GM18505 (cell line): ENCODE measurements around the gene FBXO30.

Source experiments
- ATAC-seq: cut with Tn5 transposase; IDR thresholded peaks from one replicate; pipeline ENCODE4 v1.9.1; 2021; ENCODE audit not compliant: unreplicated experiment
- POLR2A ChIP-seq: IDR thresholded peaks from 4 replicates; pipeline ENCODE4 v1.6.1; 2011; ENCODE audit warnings: borderline replicate concordance; ENCODE audit not compliant: insufficient read depth, insufficient read length; ENCODE audit errors: extremely low read depth

FBXO30 gene

DNA sequence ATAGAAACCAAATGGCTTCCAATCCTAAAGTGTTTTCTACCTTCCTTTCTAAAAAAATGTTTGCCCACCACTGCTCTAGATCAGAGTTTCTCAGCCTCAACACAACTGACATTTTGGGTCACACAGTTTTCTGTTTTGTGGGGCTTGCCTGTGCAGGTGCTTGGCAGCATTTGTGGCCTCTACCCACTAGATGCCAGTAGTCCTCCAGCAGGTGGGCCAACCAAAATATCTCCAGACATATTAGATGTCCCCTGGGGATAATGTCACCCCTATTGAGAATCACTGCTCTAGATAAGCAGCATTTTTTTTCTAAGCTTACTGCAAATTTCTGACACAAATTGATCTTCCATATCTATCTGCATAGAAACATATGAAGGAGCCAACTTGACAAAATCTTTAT is 53.0 kb downstream of the FBXO30 start:
- no peak for ATAC-seq

DNA sequence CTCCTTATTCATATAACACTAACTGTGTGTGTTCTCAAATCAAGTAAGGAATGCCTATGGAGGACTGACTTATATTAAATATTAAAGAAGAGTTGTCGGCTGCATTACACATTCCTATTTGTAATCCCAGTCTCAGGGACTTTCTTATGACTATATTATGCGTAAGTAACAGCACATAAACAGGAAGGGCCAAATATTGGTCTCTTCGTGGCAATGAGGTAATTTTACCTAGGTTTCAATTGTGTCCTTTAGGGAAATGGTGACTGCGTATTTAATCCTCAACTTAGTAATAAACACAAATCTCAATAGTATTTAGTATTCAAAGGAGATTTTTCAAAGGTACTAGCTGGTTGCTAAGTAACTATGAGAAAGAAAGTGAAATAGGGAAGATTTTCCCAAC is 56.5 kb downstream of the FBXO30 start:
- no peak for TF ChIP-seq POLR2A
- no peak for ATAC-seq

More for the DNA sequence above, 53.0 kb downstream of the FBXO30 start:
- TF ChIP-seq POLR2A = no peak

DNA sequence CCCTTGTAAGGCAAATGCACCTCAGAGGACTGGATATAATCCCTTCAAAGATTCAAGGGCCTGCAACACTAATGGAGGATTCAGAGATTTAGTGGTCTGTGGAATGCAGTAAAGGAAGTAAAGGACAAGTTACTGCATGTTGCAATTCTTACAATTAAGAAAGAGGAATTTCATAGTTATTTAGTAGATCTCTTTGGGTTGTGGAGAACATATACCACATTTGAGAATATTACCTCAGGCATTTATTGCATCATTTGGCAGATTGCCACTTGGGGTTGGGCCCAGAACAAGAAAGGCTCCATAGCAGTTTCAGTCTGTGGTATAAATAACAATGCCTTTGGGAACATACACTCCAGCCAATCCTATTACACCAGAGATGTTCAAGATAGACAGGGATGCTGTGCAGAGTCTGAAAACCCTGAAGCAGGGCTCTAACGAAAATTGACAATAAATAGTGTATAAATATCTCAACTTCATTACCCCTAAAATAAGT is 58.4 kb downstream of the FBXO30 start:
- no peak for TF ChIP-seq POLR2A
- ATAC-seq = no peak

DNA sequence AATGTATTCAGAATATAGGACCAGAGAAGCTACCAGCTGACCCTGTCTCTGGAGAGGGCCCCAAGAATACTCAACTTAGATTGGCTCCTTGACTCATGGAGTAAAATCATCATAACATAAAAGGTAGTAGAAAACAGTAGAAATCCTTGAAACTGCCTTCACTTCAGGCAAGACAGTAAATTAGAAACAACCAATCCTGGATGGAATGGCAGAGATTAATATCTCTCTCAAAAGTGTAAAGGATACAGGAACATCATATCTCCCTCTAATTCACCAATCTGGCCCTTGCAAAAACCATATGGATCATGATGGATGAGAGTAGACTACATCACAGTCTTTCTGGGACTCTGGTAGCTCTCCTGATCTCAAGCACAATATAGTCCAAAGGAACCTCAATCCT is 58.9 kb downstream of the FBXO30 start:
- ATAC-seq = no peak
- TF ChIP-seq POLR2A = no peak

DNA sequence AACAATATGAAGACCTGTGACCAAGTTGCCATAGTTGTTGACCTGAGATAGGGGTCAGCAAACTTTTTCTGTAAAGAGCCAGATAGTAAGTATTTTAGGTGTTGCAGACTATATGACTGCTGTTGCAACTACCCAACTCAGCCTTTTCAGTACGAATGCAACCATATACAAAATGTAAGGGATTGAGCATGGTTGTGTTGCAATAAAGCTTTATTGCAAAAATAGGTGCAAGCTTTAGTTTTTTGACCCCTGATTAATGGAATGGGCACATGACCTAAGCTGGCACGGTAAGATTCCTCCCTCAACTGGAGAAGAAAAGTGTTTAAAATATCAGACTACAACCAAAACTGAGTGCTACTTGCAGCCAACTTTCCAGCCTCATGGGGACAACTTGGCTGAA is 62.0 kb downstream of the FBXO30 start:
- ATAC-seq = no peak
- TF ChIP-seq POLR2A = no peak

DNA sequence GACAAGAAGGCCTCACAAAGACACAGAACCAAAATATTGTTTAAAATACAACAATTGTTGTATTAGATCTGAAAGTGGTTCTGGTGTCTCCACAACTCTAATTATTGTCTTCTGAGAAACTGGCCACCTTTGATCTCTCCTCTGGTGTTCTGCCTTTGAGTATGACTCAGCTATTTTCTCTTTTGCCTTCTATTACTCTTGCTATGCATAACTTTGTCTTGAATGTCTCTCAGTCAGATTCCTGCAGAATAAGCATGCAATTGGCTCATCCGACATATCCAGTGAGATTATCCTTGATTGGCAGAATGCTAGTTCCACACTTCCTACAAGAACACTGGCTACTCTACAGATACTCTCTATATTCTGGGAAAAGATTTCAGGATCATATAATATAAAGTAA is 65.0 kb downstream of the FBXO30 start:
- TF ChIP-seq POLR2A = no peak
- peak; percentile 56 for ATAC-seq

DNA sequence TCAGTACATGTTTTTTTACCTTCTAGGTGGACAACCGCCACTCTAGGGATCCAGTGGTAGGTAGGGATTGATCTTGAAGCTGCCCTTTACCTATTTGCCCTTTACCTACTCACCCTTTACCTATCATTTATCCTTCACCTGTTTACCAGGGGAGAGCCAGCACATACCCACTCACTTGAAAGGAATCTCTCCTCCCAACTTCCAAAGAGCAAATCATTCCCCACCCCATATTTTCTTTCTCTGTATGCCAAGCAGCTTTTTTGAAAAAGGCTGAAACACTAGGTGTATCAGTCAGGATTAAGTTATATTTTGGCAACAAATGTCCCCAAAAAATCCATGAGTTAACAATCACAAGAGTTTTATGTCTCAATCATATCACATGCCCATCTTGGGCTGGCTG is 68.7 kb downstream of the FBXO30 start:
- no peak for ATAC-seq
- no peak for TF ChIP-seq POLR2A

DNA sequence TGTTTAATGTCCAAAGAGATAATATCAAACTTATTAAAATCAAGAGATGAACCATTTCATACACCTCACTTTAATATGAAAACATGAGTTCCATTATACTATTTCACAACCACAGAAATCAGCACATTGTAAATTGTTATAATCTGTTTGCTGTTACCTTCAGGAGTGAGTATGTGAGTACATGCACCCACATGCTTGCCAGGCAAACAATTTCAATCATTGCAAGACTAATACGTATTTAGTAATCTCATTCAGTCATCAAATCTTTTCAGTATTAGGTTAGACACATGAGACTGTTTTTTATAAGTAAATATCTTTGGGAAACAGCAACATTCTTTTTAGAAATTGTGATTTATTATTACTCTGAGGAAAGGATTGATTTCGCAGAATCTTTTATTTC is 70.0 kb downstream of the FBXO30 start:
- no peak for ATAC-seq
- TF ChIP-seq POLR2A = no peak
